LNCAP (cell line): ENCODE data around the gene JUND.

Experiments used
- CTCF ChIP-seq: fragments of 450-650 bp; IDR thresholded peaks from 2 replicates; pipeline ENCODE4 v1.5.1; 2017; ENCODE audit warnings: mild to moderate bottlenecking

JUND gene

GRCh38 chr19:18230941-18231734 lies 50.3 kb downstream of the JUND start:
- no peak for TF ChIP-seq CTCF

DNA sequence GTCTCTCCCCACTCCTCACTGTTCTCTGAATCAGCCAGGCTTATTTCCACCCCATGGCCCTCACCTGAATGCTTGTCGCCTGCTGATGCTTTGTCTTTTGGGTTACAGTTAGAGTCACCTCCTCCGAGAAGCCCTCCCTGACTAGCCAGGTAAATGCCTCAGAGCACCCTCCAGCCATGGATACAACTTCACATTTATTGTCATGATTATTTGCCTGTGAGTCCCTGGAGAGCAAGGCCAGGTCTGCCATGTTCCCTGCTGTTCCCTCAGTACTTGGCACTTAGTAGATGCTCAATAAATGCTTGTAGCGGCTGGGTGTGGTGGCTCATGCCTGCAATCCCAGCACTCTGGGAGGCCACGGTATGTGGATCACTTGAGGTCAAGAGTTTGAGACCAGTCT lies 51.5 kb downstream of the JUND start:
- TF ChIP-seq CTCF, result no peak
